Body of pancreas (tissue), 4 donors: ENCODE results near the gene REEP5.

Source experiments
- CTCF ChIP-seq, 7 experiments: fragments of 450-650 bp in 4 of 7; fragments of 200-600 bp in 3 of 7; sonication (generic) in 3 of 7; IDR thresholded peaks; one replicate each; pipeline ENCODE4 v1.5.1; 2016 to 2019; ENCODE audit warnings: antibody characterized with exemption in 7 of 7
- POLR2A ChIP-seq, 3 donors: fragments of 450-650 bp; IDR thresholded peaks; one replicate each; pipeline ENCODE4 v1.6.1; 2016; ENCODE audit warnings: antibody characterized with exemption in 3 of 3, mild to moderate bottlenecking in 2 of 3

- no peak for TF ChIP-seq CTCF (IDR thresholded peaks at IDR 0.05)
- TF ChIP-seq POLR2A (IDR thresholded peaks at IDR 0.05) = no peak
Observed at GRCh38 chr5:112968411-112969106, 46.5 kb upstream of the REEP5 start.
